Anterior cingulate cortex (tissue), 58 donors: ENCODE data around the gene SLC35F3.
"Not testable (repeated sequence)": the region's sequence is repeated elsewhere in the genome, so short reads cannot be mapped to it uniquely, and the experiment has no call there.

Source experiments
- DNase-seq, 58 donors: peaks; one replicate each; lab custom pipeline; 2025; lab: John Stamatoyannopoulos, UW

Gene SLC35F3

DNA sequence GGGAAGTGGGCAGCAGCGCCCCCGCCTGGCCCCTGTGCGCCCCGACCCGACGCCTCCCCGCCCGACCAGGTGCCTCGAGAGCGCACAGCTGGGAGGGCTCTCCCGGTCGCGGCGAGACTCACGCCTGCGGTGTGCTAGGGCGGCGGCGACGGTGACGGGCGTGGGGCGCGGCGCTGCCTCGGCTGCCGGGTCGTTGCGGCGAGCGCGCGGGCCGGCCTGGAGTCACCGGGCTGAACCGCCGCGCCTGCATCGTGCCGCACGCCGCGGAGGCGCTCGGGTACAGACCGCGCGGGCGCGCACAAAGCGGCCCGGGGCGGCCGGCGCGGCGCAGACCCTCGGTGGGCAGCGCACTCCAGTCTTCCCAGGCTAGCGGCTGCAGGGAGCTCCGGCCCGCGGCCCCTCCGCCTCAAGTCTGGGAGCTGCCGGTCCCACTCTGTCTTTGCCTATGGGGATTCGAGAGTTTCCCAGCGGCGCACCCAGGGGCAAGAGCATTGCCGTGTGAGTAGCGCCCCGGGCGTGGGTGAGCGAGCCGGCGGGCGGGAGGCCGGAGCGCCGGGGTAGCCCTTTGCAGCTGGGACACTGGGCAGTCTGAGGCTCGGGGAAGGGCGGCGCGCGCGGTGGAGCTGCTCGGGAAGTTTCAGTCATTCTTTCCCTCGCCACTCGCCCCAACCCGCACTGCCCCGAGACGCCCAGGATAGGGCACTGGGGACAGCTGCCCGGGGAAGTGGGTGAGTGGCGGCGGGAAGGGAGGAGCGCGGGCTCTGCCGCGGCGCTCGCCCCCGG, at the start of gene SLC35F3:
SLC35F3 (plus strand) TSS at position 44 of the 783 bp plus-strand sequence.
- DNase-seq: peak in 12 of 58 donors; percentile 3 to 37 (median 11)

DNA sequence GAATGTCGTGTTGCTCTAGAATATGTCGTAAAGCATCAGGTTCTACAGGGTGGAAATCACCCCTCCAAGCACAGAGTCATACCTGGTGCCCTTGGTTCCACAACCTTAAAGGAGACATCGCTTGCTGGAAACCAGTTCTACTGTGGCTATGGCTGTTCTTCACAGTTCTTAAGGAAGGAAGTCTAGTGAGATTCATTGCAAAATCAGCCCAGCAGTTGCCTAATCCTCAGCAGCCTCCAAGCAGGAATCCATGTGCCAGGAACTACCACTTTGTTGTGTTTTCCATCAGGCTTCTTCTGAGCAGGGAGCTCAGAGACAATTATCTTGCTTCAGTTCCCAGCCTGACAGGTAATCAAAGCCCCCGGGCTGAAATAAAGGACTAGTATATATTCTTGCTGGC, 45.0 kb upstream of the SLC35F3 start:
- no peak for DNase-seq

DNA sequence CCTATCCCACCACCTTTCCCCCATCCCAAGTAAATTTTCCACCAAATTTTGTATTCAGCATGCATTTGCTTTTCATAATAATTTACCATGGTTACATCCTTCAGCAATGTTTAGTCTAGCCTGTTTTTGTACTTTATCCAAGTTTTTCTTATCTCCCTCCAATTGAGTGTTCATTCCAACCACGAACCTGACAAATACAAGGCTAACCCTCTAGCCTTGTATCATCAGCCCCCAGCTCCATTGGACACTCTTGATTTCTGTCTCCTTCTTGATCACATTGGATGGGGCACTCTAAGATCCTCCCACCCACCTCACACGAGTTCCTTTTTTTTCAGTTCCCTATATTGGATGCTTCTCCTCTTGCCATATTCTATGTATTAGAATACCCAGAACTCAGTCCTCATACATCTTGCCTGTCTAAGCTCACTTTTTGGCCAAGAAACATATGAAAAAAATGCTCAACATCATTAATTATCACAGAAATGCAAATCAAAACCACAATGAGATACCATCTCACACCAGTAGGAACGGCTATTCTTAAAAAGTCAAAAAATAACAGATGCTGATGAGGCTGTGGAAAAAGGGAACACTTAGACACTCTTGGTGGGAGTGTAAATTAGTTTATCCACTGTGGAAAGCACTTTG, 40.5 kb upstream of the SLC35F3 start:
- DNase-seq: no peak

DNA sequence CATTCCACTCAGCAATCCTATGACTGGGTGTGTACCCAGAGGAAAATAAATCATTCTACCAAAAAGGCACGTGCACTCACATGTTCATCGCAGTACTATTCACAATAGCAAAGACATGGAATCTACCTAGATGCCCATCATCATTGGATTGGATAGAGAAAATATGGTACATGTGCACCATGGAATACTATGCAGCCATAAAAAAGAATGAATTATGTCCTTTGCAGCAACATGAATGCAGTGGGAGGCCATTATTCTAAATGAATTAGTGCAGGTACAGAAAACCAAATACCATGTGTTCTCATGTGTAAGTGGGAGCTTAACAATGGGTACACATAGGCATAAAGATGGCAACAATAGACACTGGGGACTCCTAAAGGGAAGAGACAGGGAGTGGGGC, 39.9 kb upstream of the SLC35F3 start:
- DNase-seq: no peak

DNA sequence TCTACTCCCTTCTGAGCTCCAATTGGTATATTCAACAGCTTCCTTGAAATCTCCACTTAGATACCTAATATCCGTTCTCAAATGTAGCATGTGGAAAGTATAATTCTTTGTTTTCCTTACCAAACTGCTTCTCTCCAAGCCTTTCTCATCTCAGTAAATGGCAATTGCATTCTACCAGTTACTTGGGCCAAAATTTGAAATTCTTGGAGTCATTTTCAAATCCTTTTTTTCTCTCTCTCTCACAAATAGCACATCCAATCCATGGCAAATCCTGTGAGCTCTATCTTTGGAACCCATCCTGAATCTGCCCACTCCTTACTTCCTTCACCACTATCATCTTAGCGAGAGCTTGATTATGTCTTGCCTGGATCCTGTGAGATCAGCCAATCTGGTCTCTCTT, 39.3 kb upstream of the SLC35F3 start:
- DNase-seq: peak in 6 of 58 donors; percentile 6 to 52 (median 19)

DNA sequence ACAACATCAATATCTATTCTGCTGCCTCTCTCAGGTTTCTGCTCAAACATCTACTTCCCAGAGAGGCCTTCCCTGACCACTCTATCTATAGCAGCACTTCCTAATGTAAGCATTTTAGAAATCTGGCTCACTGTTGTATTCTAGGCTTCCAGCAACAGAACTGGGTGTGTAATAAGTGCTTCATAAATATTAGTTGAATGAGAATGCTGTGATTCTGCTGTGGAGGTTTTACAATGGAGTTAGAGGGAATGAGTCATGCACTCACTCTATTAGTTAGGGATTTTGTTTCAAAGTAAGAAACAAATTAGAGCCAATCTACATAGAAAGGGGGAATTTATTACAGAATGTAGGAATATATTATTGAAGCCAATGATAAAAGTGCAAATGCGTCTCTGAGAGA, 38.6 kb upstream of the SLC35F3 start:
- no peak for DNase-seq

DNA sequence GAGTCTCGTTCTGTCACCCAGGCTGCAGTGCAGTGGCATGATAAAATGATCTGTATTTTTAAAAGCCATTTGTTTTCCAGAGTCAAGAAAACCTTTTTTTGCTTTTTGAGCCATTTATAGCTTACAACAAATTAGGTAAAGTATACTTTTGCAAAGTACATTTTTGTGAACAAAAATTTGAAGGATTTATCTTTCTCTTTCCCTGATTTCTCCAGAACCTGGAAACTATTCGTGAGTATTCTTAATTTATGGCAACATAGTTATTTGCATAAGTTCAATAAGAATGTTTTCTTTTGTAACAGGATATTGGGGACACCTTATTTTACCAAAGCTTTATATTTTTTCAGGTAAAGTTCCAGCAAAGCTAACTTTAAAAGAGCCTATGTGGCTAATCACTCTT, 37.4 kb upstream of the SLC35F3 start:
- DNase-seq: no peak

DNA sequence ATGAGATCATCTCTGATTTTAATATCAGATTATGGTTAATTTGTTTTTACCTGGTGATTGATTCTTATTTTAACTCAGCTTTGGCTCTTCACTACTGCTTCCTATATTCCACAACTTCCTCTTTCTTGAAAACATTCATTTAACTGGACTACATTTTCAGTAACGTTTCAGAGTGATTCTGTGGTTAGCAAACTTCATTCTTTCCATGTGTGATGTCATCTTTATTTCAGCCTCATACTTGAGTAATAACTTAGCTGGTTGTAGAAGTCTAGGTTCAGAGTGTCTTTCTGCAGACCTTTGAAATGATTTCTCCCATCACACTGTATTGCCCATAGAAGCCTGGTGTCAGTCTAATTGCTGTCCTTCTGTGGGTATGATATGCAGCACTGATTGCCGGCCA, 36.0 kb upstream of the SLC35F3 start:
- no peak for DNase-seq

DNA sequence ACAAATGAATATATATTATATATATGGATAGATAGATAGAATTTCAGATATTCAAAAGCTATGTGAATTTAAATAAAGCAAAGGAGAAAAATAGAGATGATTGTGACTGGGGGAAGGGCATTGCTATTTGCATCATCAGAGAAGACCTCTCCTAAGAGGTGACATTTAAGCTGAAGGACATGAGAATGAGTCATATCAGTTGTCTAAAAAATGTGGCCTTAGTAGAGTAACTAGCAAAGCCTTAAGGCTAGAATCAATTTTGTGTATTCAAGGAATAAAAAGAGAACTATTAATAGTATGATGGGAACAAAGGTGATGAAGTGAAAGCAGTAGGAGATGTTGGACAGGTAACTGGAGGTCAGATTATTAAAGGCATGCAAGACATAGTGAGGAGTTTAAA, 34.8 kb upstream of the SLC35F3 start:
- DNase-seq: no peak

DNA sequence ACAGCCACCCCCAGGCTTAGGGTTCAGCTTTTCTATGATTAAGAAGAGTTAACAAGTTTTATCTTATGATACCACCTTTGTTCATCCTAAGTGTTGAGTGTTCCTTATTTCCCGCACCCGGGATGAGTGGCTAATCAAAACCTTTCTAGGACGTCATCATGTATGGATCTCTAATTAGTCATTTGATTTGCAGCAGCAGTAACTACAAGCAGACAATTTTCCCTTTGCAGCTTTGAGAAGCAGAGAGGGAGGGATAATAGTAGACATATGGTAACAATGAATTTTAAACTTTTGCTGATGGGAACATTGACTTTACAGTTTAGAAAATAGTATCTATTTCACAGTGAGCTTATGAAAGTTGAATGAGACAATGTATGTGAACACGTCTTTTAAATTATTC, 30.8 kb upstream of the SLC35F3 start:
- no peak for DNase-seq

DNA sequence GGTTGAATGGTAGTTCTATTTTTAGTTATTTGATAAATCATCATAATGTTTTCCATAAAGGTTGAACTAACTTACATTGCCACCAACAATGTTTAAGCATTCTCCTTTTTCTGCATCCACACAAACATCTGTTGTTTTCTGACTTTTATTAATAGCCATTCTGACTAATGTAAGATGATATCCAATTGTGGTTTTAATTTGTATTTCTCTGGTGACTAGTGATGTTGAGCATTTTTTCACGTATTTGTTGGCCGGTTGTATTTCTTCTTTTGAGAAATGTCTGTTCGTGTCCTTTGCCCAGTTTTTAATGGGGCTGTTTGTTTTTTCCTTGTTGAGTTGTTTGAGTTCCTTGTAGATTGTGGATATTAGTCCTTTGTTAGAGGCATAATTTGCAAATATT, 24.6 kb upstream of the SLC35F3 start:
- DNase-seq: no peak

DNA sequence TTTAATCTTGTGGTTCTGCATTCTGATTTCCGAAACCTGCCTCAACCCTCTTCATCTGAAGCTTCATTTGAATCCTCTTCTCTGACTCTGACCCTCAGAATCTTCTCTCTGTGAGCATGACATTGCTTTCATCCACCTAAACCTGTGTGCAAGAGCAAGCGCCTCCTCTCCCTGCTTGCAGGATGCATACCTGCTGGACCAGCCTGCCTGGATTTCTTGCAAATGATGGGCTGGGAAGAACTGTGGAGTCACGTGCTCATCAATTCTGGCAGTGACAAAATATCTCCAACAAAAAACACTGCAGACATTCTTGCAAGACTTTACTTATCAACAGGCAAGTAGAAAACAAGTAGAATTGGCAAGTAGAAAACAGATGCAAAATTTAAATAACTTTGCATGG, 20.8 kb upstream of the SLC35F3 start:
- DNase-seq: no peak

DNA sequence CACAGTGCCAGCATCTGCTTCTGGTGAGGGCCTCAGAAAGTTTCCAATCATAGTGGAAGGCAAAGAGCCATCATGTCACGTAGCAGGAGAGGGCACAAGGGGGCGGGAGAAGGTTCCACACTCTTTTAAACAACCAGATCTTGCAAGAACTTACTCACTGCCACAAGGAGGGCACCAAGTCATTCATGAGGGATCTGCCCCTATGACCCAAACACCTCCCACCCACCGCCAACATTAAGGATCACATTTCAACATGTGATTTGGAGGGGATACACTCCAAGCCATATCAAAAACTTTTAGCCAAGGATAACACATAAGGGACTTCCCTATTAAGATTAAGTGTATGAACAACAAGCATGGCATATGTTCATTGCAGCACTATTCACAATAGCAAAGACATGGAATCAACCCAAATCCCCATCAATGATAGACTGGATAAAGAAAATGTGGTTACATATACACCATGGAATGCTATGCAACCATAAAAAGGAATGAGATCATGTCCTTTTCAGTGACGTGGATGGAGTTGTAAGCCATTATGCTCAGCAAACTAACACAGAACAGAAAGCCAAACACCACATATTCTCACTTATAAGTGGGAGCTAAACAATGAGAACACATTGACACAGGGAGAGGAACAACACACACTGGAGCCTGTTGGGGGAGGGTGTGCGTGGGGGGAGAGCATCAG, 19.9 kb upstream of the SLC35F3 start:
- no peak for DNase-seq

DNA sequence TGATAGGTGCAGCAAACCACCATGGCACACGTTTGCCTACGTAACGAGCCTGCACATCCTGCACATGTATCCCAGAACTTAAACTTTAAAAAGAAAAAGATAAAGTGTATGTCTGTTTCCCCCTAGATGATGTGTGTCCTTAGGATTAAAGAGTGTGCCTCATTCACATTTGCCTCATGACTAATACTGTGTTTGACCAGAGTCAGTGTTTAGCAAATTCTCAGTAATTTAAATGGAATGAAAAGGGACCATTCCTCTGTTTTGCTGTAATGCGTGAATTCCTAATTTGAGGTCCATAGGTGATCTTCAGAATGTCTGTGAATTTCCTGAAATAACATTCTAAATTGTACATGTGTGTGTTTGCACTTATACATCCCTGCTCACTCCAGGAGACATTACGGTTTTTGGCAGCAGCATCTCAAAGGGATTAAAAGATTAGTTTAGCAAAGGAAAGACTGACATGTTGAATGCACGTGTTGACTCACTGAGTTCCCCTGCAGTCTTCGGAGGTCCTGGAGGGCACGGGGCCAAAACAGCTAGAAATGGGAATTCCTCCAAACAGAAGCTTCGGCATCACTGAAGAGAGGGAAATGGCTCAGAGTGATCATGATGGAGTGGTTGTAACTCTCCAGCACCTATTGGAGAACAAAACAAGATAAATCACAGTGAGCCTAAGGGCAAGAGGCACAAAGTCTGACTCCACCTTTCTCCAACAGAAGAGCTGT, 19.1 kb upstream of the SLC35F3 start:
- DNase-seq: no peak

DNA sequence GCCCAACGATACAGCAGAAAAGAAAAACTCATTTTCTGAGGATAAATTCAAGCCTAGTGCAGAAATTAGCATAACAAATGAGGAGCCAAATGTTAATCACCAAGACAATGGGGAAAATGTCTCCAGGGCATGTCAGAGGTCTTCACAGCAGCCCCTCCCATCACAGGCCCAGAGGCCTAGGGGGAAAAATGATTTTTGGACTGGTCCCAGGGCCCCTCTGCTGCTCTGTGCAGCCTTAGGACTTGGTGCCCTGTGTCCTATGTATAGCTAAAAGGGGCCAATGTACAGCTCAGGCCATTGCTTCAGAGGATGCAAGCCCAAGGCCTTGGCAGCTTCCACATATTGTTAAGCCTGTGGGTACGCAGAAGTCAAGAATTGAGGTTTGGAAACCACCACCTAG, 13.3 kb upstream of the SLC35F3 start:
- not testable (repeated sequence) for DNase-seq

DNA sequence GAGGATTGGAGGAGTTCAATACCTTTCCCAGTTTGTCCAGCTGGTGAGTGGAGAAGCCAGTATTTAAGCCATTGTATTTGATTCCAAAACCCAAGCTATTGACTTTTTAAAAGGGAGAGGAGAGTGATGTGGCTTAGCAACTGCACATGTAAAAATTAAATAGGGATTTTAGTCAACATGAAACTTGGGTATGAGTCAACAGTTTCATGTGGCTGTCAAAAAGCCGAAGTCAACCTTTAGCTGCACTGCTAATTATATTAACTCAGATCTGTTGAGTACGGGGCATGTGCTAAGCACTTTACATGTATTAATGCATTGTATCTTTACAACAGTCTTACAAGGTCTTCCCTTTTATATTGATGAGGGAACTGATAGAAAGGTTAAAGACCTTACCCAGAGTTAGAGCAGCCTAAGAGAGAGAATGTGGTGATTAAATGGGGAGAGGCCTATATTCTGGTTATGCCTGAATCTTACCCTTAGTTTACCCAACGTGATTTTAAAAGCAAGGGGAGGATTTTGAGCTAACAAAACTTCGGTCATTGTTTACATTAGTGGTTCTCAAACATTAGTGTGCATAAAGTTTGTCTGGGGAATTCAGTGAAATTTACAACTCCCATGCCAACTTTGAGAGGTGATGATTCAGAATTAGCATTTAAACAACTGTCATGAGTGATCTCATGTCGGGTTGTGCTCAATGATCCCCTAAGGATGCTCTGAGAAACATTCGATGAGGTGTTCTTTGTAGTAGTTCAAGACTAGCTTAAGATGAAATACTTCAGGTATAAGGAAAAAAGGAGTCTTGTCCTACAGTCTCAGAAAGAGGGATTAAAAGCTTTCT, 6.9 kb upstream of the SLC35F3 start:
- DNase-seq: no peak

DNA sequence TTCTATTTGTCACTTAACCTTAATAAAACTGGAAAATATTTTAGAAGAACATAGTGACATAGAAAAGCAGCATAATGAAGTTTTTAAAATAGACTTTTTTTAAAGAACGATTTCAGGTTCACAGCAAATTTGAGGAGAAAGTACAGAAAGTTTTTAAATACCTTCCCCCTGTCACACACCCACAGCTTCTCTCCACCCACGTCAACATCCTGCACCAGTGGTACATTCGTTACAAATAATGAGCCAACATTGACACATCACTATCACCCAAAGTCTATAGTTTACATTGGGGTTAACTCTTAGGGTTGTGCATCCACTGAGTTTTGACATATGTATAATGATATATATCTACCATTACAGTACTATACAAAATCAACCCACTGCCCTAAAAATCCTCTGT, 3.0 kb upstream of the SLC35F3 start:
- DNase-seq: no peak

DNA sequence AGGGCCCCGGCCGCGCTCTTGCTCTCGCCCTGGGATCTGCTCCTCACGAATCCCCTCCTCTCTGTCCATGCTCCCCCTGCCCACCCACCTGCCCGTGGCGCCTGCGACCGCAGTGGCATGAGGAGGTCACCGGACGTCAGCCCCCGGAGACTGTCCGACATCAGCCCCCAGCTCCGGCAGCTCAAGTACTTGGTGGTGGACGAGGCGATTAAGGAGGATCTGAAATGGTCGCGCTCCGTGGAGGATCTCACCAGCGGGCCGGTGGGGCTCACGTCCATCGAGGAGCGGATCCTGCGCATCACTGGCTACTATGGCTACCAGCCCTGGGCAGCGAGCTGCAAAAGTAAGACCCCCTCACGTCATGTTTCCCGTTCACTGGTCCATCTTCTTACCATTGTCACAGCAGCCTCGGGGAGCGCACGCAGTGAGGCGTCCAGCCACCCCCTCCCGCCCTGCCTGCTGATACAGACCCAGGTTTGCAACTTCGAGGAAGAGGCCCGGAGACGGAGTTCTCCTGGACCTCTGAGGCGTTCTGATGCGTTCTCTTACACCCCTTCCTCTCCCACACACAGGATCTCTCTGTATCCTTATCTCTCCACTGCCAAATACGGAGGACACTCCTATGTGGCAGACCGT, 1.1 kb downstream of the SLC35F3 start:
- peak in 3 of 58 donors; percentile 9 to 19 (median 16) for DNase-seq

DNA sequence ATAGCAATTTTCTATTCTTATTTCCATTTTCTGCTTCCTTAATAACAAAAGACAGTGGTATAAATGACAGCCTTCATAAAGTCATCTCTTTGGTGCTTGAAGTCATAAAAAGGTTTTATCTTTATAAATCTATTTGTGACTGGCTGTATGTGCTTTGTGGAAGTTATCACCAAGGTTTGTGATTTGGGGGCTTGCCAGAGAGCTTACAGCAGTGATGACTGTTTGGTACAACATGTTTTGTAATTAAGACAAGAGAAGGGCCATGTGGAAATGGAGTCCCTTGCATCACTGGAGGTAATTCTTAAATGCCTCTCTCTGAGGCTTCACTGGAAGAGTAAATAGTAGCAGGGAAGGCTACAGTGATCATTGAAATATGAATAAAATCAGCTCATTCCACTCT, 2.7 kb downstream of the SLC35F3 start:
- no peak for DNase-seq

DNA sequence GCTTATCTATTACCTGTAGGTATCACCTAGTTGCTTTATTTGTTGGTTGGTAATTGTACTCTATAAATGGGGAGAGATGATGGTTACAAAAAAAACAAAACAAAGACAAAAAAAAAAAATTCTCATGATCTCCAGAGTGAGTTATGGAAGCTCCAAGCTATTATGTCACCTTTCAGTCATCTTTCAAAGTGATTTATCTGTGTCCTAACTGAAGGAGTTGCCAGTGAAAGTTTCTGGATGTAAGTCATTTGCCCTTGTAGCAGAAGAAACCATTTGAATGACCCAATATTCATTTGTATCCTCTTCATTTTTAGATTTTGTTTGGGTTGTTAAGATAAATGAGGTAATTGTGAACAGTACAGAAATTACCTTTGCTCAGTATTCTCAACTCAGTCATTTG, 3.6 kb downstream of the SLC35F3 start:
- no peak for DNase-seq
